ENCODE results near the gene OSBPL8.

Gene OSBPL8

DNA sequence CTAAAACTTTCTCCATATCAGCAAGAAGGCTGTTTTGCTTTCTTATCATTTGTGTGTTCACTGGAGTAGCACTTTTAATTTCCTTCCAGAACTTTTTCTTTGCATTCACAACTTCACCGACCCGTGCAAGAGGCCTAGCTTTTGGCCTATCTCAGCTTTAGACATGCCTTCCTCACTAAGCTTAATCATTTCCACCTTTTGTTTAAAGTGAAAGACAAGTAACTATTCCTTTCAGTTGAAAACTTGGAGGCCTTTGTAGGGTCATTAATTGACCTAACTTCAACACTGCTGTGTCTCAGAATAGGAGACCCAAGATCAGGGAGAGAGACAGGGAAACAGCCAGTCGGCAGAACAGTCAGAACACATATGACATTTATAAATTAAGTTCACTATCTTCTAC, 250.7 kb downstream of the OSBPL8 start:
- DNase-seq (ENCODE audit: low read depth in 3 of 3): no peak

DNA sequence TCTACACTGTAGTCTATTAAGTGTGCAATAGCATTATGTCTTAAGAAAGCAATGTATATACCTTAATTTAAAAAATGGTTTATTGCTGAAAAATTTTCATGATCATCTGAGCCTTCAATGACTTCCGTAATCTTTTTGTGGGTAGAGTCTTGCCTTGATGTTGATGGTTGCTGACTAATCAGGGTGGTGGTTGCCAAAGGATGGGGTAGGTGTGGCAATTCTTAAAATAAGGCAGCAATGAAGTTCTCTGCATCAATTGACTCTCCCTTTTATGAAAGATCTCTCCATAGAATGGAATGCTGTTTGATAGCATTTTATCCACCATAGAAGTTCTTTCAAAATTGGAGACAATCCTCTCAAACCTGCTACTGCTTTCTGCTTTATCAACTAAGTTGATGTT, 252.5 kb downstream of the OSBPL8 start:
- DNase-seq (ENCODE audit: low read depth in 3 of 3): no peak

DNA sequence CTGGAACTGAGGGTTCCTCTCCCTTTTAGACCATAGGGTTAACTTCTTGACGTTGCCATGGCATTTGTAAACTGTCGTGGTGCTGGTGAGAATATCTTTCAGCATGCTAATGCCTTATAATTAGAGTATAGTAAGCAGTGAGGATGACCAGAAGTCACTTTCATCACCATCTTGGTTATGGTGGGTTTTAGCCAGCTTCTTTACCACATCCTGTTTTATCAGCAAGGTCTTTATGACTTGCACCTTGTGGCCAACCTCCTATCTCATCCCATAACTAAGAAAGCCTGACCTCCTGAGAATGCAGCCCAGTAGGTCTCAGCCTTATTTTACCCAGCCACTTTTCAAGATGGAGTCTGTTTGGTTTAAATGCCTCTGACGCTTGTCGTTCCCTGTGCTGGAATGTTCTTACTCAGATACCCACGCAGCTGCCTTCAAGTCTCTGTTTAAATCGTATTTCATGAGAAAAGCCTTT, 255.5 kb downstream of the OSBPL8 start:
- DNase-seq (ENCODE audit: low read depth in 3 of 3): no peak

DNA sequence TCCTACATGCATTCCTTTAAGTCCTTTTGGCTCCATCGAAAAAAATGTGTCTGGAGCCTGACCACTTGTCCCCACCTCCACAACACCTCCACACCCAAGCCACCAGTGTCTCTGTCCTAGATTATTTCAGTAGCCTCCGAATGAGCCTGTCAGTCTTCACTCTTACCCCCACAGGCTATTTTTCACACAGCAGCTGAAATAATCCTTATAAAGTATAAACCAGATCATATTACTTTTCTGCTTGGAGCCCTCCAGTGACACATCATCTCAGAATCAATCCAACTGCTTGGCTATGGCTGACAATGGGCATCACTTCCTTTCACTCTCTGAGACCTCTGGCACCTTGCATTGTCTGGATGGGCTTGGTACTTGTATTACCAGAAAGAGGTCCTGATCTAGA, 256.2 kb downstream of the OSBPL8 start:
- DNase-seq (ENCODE audit: low read depth in 3 of 3): no peak

All from stimulated activated CD4-positive, alpha-beta T cell treated with anti-CD3 and anti-CD28 coated beads, TNF-alpha, amount 100 ng/mL, for 4 hours (primary cell).